Neutrophil (primary cell): Measurements from ENCODE around the gene SPAG6.

ENCODE experiments used
- H3K27ac ChIP-seq: fragments of 200-600 bp; sonication (generic); 2 replicates; pipeline ENCODE4 v1.5.1; 2016; ENCODE audit warnings: mild to moderate bottlenecking, moderate library complexity
- H3K27me3 ChIP-seq: fragments of 200-600 bp; sonication (generic); 2 replicates; pipeline ENCODE4 v1.6.0; 2016; ENCODE audit warnings: mild to moderate bottlenecking
- H3K36me3 ChIP-seq: fragments of 200-600 bp; sonication (generic); 2 replicates; pipeline ENCODE4 v1.5.1; 2017
- H3K4me1 ChIP-seq, 2 experiments: fragments of 200-600 bp in 1 of 2; sonication (generic) in 1 of 2; 1 replicate in 1 of 2; 2 replicates in 1 of 2; pipeline versions ENCODE4 v1.5.1 to v1.6.1; 2013 to 2016; ENCODE audit warnings: low read depth in 1 of 2, low read length in 1 of 2, mild to moderate bottlenecking in 1 of 2, moderate library complexity in 1 of 2; ENCODE audit not compliant: control insufficient read depth in 1 of 2, insufficient read depth in 1 of 2
- H3K4me3 ChIP-seq, 2 experiments: fragments of 200-600 bp in 1 of 2; sonication (generic) in 1 of 2; 1 replicate in 1 of 2; 2 replicates in 1 of 2; pipeline ENCODE4 v1.5.1; 2013 to 2016; ENCODE audit warnings: low read depth in 1 of 2, low read length in 1 of 2, mild to moderate bottlenecking in 1 of 2, moderate library complexity in 1 of 2
- H3K9me3 ChIP-seq: fragments of 200-600 bp; sonication (generic); 2 replicates; pipeline ENCODE4 v1.5.1; 2016
- CTCF ChIP-seq: fragments of 200-600 bp; sonication (generic); IDR thresholded peaks from 2 replicates; pipeline ENCODE4 v1.5.1; 2016; ENCODE audit warnings: antibody characterized with exemption

SPAG6 gene

GRCh38 chr10:22410394-22410793, 65.1 kb downstream of the SPAG6 start:
- TF ChIP-seq CTCF, result no peak
- H3K4me3 ChIP-seq, result no peak overlapping the region
- no peaks in the 10 kb centered on the region for H3K36me3 ChIP-seq
- no peaks in the 10 kb centered on the region for H3K9me3 ChIP-seq
- no peak overlapping the region for H3K27ac ChIP-seq
- H3K4me1 ChIP-seq, result no peaks in the 10 kb centered on the region
- no peaks in the 10 kb centered on the region for H3K27me3 ChIP-seq

DNA sequence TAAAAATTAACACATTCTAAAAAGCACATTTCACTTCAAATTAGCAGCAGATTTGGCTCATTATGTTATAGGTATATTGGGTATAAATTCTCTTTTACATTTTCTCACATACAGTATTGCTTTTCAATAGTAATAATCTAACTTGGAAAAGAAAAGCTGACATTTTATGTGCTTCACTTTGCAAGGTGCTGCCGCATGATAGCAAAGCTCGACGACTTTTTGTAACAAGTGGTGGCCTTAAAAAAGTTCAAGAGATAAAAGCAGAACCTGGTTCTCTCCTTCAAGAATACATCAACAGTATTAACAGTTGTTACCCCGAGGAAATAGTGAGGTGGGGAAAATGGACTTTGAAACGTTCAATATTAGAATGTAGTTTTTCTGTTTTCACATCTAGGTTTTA, 65.5 kb downstream of the SPAG6 start:
- Histone ChIP-seq H3K9me3 (no peaks in the 10 kb centered on the region), H3K36me3 (no peaks in the 10 kb centered on the region), H3K27ac (no peak overlapping the region), H3K4me3 (no peak overlapping the region), H3K4me1 (no peaks in the 10 kb centered on the region), H3K27me3 (no peaks in the 10 kb centered on the region)
- no peak for TF ChIP-seq CTCF

- Histone ChIP-seq H3K27me3 (no peaks in the 10 kb centered on the region), H3K36me3 (no peaks in the 10 kb centered on the region), H3K4me3 (no peak overlapping the region), H3K9me3 (no peaks in the 10 kb centered on the region), H3K27ac (no peak overlapping the region), H3K4me1 (no peaks in the 10 kb centered on the region)
- TF ChIP-seq CTCF, result no peak
Observed at GRCh38 chr10:22414146-22414545, 68.8 kb downstream of the SPAG6 start.

DNA sequence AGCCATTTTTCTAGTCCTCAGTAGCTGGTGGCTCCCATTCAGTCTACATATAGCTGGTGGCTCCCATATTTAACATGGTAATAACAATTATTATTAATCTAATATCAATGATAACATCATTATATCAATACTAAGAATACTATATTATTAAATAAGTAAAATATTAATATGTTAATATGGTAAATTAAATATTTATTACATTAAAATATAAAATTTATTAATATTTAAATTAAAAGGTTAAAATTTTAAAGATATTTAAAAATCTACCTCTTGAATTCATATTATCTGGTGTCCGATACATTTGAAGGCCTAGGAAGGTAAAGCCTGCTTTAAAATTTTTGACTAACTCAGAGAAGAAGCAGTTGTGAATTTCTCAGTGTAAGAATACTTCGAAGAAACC, 69.8 kb downstream of the SPAG6 start:
- TF ChIP-seq CTCF, result no peak

DNA sequence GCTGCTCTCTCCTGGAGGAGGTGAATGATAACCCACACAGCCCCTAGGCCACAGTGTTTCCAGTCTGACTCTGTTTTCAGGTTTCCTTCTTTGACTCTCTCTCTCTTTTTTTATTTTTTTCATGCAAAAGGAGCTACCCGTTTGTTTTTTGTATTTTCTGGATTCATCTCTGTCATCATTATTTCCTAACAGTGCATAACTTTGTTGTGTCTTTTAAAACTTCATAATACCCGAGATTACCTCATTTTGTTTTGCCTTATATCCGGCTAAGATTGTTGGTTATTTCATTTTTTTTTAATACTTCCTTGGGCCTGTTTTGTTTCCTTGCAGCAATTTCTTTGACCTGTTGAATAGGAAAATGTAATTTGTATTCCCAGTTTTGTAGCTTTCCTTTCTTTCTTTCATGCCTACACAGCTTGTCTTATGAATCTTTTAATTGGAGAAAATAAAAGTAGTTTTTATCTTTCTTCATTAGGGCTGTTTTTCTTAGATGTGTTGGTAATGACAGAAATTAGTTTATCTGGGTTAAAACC, 72.5 kb downstream of the SPAG6 start:
- Histone ChIP-seq H3K36me3 (no peaks in the 10 kb centered on the region), H3K27ac (no peak overlapping the region), H3K4me3 (no peak overlapping the region), H3K27me3 (no peaks in the 10 kb centered on the region), H3K9me3 (no peaks in the 10 kb centered on the region), H3K4me1 (no peaks in the 10 kb centered on the region)
- TF ChIP-seq CTCF, result no peak

More for the DNA sequence above, 69.8 kb downstream of the SPAG6 start:
- H3K9me3 ChIP-seq, result no peaks in the 10 kb centered on the region
- no peaks in the 10 kb centered on the region for H3K4me1 ChIP-seq
- H3K4me3 ChIP-seq, result no peak overlapping the region
- H3K27me3 ChIP-seq, result no peaks in the 10 kb centered on the region
- H3K27ac ChIP-seq, result no peak overlapping the region
- H3K36me3 ChIP-seq, result no peaks in the 10 kb centered on the region
